ENCODE data around the gene WFDC1.
"Not testable (repeated sequence)": the region's sequence is repeated elsewhere in the genome, so short reads cannot be mapped to it uniquely, and the experiment has no call there.

WFDC1 gene

DNA sequence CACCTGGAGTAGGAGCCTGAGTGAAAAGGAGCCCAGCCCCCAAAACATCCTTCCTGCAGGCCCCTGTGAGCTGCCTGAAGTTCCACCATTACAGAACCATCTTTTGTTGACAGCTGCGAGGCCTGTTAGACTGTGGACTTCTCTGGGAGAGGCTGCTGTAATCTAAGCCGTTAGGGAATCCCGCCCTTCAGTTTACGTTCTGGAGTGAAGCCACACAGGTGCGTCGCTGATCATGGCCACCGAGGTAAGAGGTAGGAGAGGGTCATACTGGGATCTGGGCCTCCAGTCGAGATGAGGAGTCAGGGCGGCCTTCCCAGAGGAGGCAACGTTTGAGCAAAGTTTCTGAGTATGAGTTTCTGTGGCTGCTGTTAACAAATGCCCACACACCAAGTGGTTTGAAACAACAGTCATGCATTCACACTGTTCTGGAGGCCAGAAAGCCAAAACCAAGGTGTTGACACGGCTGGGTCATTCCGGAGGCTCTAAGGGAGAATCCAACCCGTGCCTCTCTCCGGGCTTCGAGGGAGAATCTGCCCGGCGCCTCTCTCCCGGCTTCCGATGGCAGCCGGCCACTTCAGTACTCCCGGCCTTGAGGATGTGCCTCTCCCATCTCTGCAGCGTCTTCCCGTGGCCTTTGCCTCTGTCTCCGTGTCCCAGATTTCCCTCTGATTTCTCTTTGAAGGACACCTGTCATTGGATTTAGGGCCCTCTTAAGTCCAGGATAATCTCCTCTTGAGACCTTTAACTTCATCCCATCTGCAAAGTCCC, 47.0 kb downstream of the WFDC1 start:
- H3K9ac ChIP-seq (ENCODE audit: low read depth, low read length) = no peak overlapping the region
- H3K27me3 ChIP-seq (ENCODE audit: insufficient read depth, low read length) = no peaks in the 10 kb centered on the region
- no peak overlapping the region for H3K27ac ChIP-seq (ENCODE audit: low read depth, low read length)
- WGBS = 91% methylated on average over 24 of the region's 24 CpGs
- no peaks in the 10 kb centered on the region for H3K4me1 ChIP-seq (ENCODE audit: insufficient read depth, low read length)
- H3K9me3 ChIP-seq (ENCODE audit: insufficient read depth, low read depth, low read length) = no peaks in the 10 kb centered on the region
- H3K36me3 ChIP-seq (ENCODE audit: insufficient read depth, low read length) = no peaks in the 10 kb centered on the region
- no peak overlapping the region for H3K4me3 ChIP-seq (ENCODE audit: low read length)

DNA sequence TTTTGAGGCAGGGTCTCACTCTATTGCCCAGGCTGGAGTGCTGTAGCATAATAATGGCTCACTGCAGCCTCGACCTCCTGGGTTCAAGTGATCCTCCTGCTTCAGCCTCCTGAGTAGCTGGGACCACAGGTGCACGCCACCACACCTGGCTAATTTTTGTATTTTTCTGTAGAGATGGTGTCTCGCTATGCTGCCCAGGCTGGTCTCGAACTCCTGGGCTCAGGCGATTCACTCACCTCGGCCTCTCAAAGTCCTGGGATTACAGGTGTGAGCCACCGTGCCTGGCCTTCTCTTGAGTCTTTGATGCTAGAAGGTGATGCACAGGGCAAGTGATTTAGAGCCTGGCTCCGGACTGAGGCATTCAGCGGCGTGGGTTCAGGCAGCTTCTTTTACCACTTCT, 49.1 kb downstream of the WFDC1 start:
- H3K27ac ChIP-seq (ENCODE audit: low read depth, low read length); H3K9ac ChIP-seq (ENCODE audit: low read depth, low read length); H3K4me3 ChIP-seq (ENCODE audit: low read length); H3K4me1 ChIP-seq (ENCODE audit: insufficient read depth, low read length); H3K36me3 ChIP-seq (ENCODE audit: insufficient read depth, low read length); H3K9me3 ChIP-seq (ENCODE audit: insufficient read depth, low read depth, low read length); H3K27me3 ChIP-seq (ENCODE audit: insufficient read depth, low read length): not testable (repeated sequence)
- 93% methylated on average over 10 of the region's 10 CpGs for WGBS

DNA sequence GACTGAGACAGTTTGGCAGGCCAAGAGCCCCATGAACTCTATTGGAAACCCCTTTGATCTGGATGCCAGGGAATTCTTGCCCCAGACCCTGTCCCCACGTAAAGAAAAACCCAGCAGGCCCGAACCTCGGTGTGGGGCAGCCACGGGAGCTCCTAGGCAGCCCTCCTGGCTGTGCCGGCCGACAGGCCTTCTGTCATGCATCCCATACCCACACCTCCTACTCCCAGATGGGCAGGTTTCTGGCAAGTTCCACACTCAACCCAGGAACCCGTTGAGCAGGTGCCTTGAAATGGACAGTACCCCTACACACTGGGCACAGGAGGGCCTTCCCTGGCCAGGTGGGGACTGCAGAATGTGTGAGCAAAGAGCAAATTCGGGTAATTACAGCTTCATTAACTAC, 50.1 kb downstream of the WFDC1 start:
- Histone ChIP-seq H3K9ac (ENCODE audit: low read depth, low read length) (no peak overlapping the region), H3K27me3 (ENCODE audit: insufficient read depth, low read length) (no peaks in the 10 kb centered on the region), H3K4me3 (ENCODE audit: low read length) (no peak overlapping the region), H3K9me3 (ENCODE audit: insufficient read depth, low read depth, low read length) (no peaks in the 10 kb centered on the region), H3K4me1 (ENCODE audit: insufficient read depth, low read length) (no peaks in the 10 kb centered on the region), H3K36me3 (ENCODE audit: insufficient read depth, low read length) (no peaks in the 10 kb centered on the region), H3K27ac (ENCODE audit: low read depth, low read length) (no peak overlapping the region)
- WGBS = 92% methylated on average over 8 of the region's 8 CpGs

DNA sequence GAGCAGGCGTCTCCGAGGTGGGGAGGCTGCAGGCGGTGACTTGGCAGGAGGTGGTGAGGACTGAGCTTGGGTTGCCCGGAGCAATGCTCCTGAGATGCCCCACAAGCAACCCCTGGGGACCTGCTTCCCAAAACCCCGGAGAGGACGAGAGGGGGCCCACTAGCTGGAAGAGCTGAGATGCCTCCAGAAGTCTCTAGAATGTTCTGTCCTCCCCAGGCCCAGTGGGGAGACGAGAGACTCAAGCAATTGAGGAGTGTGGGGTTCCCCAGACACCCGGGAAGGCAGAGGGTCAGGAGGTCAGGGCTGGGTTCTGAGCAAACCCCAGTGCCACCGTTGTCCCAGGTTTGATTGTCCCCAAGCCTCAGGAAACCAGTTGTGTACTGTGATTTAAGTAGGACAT, 52.5 kb downstream of the WFDC1 start:
- Histone ChIP-seq H3K9me3 (ENCODE audit: insufficient read depth, low read depth, low read length) (no peaks in the 10 kb centered on the region), H3K27me3 (ENCODE audit: insufficient read depth, low read length) (no peaks in the 10 kb centered on the region), H3K36me3 (ENCODE audit: insufficient read depth, low read length) (no peaks in the 10 kb centered on the region), H3K27ac (ENCODE audit: low read depth, low read length) (no peak overlapping the region), H3K4me3 (ENCODE audit: low read length) (no peak overlapping the region), H3K4me1 (ENCODE audit: insufficient read depth, low read length) (no peaks in the 10 kb centered on the region), H3K9ac (ENCODE audit: low read depth, low read length) (no peak overlapping the region)
- 92% methylated on average over 9 of the region's 9 CpGs for WGBS

DNA sequence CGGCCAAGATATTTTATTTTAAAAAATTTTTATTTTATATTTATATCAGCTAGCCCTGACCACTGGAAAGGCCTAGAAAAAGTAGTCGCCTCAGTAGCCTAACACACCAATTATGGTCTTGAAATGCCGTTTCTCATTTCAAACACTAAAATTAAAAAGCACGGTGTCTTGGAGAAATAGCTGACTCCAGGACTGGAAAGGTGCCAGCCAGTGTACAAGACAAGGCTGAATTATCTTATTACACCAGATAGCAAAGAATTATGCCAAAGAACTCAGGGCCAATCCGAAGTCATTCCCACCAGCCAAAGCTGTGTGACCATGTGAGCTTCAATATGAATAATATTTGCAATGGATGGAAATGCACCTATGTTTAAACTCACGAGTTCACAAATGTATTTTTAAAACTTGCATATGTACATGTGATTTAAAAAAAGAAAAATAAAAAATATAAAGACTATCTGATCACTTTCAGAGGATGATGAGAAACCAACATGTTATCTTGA, 53.8 kb downstream of the WFDC1 start:
- Histone ChIP-seq H3K4me1 (ENCODE audit: insufficient read depth, low read length) (no peaks in the 10 kb centered on the region), H3K36me3 (ENCODE audit: insufficient read depth, low read length) (no peaks in the 10 kb centered on the region), H3K9me3 (ENCODE audit: insufficient read depth, low read depth, low read length) (no peaks in the 10 kb centered on the region), H3K9ac (ENCODE audit: low read depth, low read length) (no peak overlapping the region), H3K4me3 (ENCODE audit: low read length) (no peak overlapping the region), H3K27me3 (ENCODE audit: insufficient read depth, low read length) (no peaks in the 10 kb centered on the region), H3K27ac (ENCODE audit: low read depth, low read length) (no peak overlapping the region)
- WGBS = 98% methylated on average over 4 of the region's 6 CpGs

DNA sequence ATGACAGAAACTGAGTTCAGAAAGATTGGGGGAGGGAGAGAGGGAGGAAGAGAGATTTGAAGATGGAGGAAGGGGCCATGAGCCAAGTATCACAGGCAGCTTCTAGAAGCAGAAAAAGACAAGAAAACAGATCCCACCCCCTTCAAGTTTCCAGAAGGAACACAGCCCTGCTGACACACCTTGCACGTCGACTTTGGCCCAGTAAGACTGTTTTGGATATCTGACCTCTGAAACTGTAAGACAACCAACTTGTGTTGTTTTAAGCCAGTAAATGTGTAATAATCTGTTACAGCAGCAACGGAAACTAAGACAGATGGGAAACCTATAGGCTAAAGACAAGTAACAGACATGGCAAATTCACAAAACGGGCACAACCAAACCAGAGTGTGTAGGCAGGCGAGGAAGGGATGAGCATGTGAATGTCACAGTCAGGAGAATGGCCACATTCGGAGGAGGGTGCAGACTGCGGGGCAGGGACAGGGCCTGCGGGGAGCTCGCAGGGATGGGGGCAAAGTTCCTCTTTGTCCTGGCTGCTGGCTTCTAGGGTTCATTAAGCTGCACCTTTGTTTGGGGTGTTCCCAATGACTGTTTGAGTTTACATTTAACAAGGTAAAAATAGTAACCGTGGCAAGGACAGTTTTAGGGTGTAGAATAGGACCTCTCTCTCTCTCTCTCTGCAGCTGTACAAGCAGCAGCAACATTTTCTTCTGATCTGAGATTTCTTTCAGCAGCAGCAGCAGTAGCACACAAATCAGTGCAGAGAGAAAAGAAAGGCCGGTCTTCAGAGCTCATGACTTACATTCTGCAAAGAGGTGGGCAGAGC, 55.4 kb downstream of the WFDC1 start:
- WGBS = 88% methylated on average over 11 of the region's 11 CpGs
- no peak overlapping the region for H3K9ac ChIP-seq (ENCODE audit: low read depth, low read length)
- no peaks in the 10 kb centered on the region for H3K27me3 ChIP-seq (ENCODE audit: insufficient read depth, low read length)

DNA sequence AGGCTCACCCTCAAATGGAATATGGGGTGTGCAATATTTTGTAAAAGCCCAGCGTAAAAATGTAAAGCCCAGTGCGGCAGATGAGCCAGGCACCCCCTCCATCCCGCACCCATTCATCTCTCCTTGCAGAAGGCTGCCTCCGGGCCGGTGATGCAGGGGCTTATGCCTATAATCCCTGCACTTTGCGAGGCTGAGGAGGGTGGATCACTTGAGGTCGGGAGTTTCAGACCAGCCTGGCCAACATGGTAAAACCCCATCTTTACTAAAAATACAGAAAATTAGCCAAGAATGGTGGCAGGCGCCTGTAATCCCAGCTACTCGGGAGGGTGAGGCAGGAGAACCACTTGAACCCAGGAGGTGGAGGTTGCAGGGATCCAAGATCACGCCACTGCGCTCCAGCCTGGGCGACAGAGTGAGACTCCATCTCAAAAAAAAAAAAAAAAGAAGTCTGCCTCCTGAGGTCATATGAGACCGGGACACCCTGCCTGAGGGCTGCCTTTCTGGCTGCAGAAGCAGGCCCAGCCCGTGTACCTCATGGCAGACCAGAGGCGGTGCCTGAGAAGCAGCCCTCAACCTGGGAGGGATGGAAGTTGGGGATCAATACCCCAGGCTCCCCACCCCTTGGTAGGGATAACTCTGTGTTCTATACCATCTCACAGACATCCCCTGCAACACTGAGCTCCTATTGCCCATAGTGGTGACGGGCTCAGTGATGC, 56.2 kb downstream of the WFDC1 start:
- WGBS = 87% methylated on average over 16 of the region's 16 CpGs
- Histone ChIP-seq H3K4me3 (ENCODE audit: low read length) (no peak overlapping the region), H3K36me3 (ENCODE audit: insufficient read depth, low read length) (no peaks in the 10 kb centered on the region), H3K27ac (ENCODE audit: low read depth, low read length) (no peak overlapping the region), H3K9ac (ENCODE audit: low read depth, low read length) (no peak overlapping the region), H3K9me3 (ENCODE audit: insufficient read depth, low read depth, low read length) (no peaks in the 10 kb centered on the region), H3K27me3 (ENCODE audit: insufficient read depth, low read length) (no peaks in the 10 kb centered on the region), H3K4me1 (ENCODE audit: insufficient read depth, low read length) (no peaks in the 10 kb centered on the region)

More for the DNA sequence above, 55.4 kb downstream of the WFDC1 start:
- Histone ChIP-seq H3K9me3 (ENCODE audit: insufficient read depth, low read depth, low read length) (no peaks in the 10 kb centered on the region), H3K27ac (ENCODE audit: low read depth, low read length) (no peak overlapping the region), H3K36me3 (ENCODE audit: insufficient read depth, low read length) (no peaks in the 10 kb centered on the region), H3K4me1 (ENCODE audit: insufficient read depth, low read length) (no peaks in the 10 kb centered on the region), H3K4me3 (ENCODE audit: low read length) (no peak overlapping the region)

DNA sequence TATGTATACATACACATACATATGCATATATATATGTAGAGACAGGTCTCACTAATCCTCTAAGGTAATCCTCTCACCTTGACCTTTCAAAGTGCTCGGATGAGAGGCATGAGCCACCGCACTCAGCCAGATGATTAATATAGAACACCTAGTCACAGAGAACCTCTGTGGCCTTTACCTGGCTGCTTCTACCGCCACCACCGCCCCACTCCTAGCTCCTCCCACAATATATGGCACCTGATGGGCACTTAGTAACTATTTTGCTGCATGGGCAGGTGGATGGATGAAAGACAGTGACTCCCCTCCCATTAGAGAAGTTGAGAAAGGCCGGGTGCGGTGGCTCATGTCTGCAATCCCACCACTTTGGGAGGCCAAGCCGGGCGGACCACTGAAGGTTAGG, 57.0 kb downstream of the WFDC1 start:
- 99% methylated on average over 8 of the region's 8 CpGs for WGBS
- no peak overlapping the region for H3K27ac ChIP-seq (ENCODE audit: low read depth, low read length)
- H3K9ac ChIP-seq (ENCODE audit: low read depth, low read length) = no peak overlapping the region
- H3K9me3 ChIP-seq (ENCODE audit: insufficient read depth, low read depth, low read length) = no peaks in the 10 kb centered on the region
- no peaks in the 10 kb centered on the region for H3K36me3 ChIP-seq (ENCODE audit: insufficient read depth, low read length)
- H3K27me3 ChIP-seq (ENCODE audit: insufficient read depth, low read length) = no peaks in the 10 kb centered on the region
- H3K4me3 ChIP-seq (ENCODE audit: low read length) = no peak overlapping the region
- no peaks in the 10 kb centered on the region for H3K4me1 ChIP-seq (ENCODE audit: insufficient read depth, low read length)

DNA sequence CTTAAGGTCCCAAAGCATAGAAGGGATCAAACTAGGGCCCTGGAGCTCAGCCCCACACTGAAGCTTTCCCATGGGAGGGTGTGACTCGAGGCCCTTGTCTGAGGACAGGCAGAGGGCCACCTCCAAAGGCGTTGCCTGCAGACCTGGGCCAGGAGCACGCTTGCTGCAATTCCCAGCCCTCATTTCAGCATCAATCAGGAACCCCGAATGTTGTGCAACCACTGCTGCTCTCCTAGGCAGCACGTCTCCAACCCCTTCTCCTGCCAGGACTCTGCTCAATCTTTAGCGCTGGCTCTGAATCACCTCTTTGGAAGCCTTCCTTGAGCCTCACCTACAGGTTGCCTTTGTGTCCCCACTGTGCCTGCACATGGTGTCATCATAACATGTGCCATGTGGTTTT, 59.6 kb downstream of the WFDC1 start:
- no peak overlapping the region for H3K27ac ChIP-seq (ENCODE audit: low read depth, low read length)
- no peaks in the 10 kb centered on the region for H3K27me3 ChIP-seq (ENCODE audit: insufficient read depth, low read length)
- H3K4me3 ChIP-seq (ENCODE audit: low read length) = no peak overlapping the region
- 92% methylated on average over 6 of the region's 6 CpGs for WGBS
- no peaks in the 10 kb centered on the region for H3K9me3 ChIP-seq (ENCODE audit: insufficient read depth, low read depth, low read length)
- H3K9ac ChIP-seq (ENCODE audit: low read depth, low read length) = no peak overlapping the region
- H3K36me3 ChIP-seq (ENCODE audit: insufficient read depth, low read length) = no peaks in the 10 kb centered on the region
- no peaks in the 10 kb centered on the region for H3K4me1 ChIP-seq (ENCODE audit: insufficient read depth, low read length)

DNA sequence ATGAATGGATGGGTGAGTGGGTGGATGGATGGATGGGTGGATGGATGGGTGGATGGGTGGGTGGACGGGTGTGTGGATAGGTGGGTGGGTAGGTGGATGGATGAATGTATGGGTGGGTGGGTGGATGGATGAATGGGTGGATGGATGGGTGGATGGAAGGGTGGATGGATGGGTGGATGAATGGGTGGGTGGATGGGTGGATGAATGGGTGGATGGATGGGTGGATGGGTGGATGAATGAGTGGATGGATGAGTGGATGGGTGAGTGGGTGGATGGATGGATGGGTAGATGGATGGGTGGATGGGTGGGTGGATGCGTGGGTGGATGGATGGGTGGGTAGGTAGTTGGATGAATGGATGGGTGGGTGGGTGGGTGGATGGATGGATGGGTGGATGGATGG, 60.5 kb downstream of the WFDC1 start:
- Histone ChIP-seq H3K27ac (ENCODE audit: low read depth, low read length) (no peak overlapping the region), H3K4me1 (ENCODE audit: insufficient read depth, low read length) (no peaks in the 10 kb centered on the region), H3K27me3 (ENCODE audit: insufficient read depth, low read length) (no peaks in the 10 kb centered on the region), H3K4me3 (ENCODE audit: low read length) (no peak overlapping the region), H3K9me3 (ENCODE audit: insufficient read depth, low read depth, low read length) (no peaks in the 10 kb centered on the region), H3K36me3 (ENCODE audit: insufficient read depth, low read length) (no peaks in the 10 kb centered on the region), H3K9ac (ENCODE audit: low read depth, low read length) (no peak overlapping the region)
- 94% methylated on average over 2 of the region's 2 CpGs for WGBS

DNA sequence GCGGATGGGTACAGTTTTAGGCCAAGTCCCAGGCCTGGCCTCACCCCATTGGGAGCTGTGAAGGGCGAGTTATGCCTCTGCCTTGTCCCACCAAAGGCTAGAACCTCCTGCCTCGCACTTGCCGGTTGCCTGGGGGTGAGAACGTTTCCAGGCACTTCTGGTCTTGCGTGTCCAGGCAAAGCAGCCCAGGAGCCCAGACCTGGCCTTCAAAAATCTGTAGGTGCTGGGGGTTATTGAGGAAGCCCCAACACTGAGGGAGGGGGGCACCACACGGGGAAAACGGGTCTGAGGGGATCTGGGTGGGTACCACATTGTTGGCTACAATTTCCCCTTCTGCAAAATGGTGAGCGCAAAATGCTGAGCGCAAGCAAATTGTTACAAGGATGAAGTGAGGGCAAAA, 61.5 kb downstream of the WFDC1 start:
- Histone ChIP-seq H3K9ac (ENCODE audit: low read depth, low read length) (no peak overlapping the region), H3K9me3 (ENCODE audit: insufficient read depth, low read depth, low read length) (no peaks in the 10 kb centered on the region), H3K36me3 (ENCODE audit: insufficient read depth, low read length) (no peaks in the 10 kb centered on the region), H3K4me3 (ENCODE audit: low read length) (no peak overlapping the region), H3K27ac (ENCODE audit: low read depth, low read length) (no peak overlapping the region), H3K4me1 (ENCODE audit: insufficient read depth, low read length) (no peaks in the 10 kb centered on the region), H3K27me3 (ENCODE audit: insufficient read depth, low read length) (no peaks in the 10 kb centered on the region)
- WGBS = 93% methylated on average over 10 of the region's 10 CpGs
